ENCODE measurements around the gene AGPAT3.

DNA sequence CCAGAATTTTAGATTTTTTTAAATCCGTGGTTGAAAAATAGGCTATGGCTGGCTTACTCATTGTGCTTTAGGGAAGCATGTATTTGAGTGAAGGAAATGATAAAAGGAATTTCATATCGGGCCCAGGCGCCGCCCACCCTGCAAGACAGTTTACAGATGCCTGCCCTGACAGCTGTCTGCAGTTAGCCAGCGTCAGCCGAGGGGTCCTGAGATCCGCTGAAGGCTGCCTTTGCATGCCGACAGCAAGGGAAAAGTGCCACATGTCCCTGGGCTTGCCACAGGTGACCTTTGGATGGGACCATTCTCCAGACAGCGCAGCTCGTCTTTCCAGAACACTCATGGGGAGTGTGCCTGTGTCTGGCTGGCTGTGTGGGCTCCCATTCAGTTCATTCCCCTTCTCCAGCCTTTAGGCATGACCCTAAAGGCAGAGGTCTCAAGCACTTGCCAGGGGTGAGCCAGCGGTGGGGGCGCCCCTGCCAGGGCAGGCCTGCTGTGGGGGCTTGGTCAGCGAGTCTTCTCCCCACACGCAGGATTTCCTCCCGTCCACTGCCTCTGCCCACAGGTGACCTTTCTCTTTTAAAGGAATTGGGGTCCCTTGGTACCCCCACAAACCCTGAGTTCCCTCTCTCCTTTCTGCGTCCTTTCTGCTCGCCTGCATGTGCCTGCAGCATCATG, 101.0 kb downstream of the AGPAT3 start:
- TF ChIP-seq NFIC (IDR thresholded peaks at IDR 0.05; ENCODE audit: low read depth, low read length) (no peak), CHD2 (IDR thresholded peaks at IDR 0.05; ENCODE audit: borderline replicate concordance, low read depth, low read length) (no peak), CBX3 (IDR thresholded peaks at IDR 0.05; ENCODE audit: borderline replicate concordance, low read depth) (no peak), CREM (IDR thresholded peaks at IDR 0.05; ENCODE audit: low read depth) (no peak), SREBF1 (IDR thresholded peaks at IDR 0.05; ENCODE audit: low read length) (no peak), EP300 (IDR thresholded peaks at IDR 0.05; ENCODE audit: borderline replicate concordance in 1 of 2, control insufficient read depth in 1 of 2, low read depth in 2 of 2, low read length in 2 of 2) (no peak), MXI1 (IDR thresholded peaks at IDR 0.05; ENCODE audit: low read depth, low read length) (no peak)
